GM18858 (cell line): ENCODE measurements around the gene SYT1.
A peak's percentile ranks its signal among the peaks of the same experiment; 100 is the strongest.

Source experiments
- ATAC-seq: cut with Tn5 transposase; IDR thresholded peaks from one replicate; pipeline ENCODE4 v1.9.1; 2021; ENCODE audit not compliant: unreplicated experiment

SYT1 gene

GRCh38 chr12:79053394-79053793, 188.8 kb downstream of the SYT1 start:
- ATAC-seq: no peak

GRCh38 chr12:79055926-79056674, 191.5 kb downstream of the SYT1 start:
- ATAC-seq: no peak

- peak; percentile 36 for ATAC-seq
Measured at GRCh38 chr12:79056775-79057174, 192.2 kb downstream of the SYT1 start.

GRCh38 chr12:79057540-79057939, 193.0 kb downstream of the SYT1 start:
- no peak for ATAC-seq

- ATAC-seq: peak; percentile 31
Measured at GRCh38 chr12:79058342-79058741, 193.8 kb downstream of the SYT1 start.

- no peak for ATAC-seq
Measured at GRCh38 chr12:79059557-79059956, 195.0 kb downstream of the SYT1 start.

- ATAC-seq: no peak
Measured at GRCh38 chr12:79063258-79063657, 198.7 kb downstream of the SYT1 start.

GRCh38 chr12:79067977-79068376, 203.4 kb downstream of the SYT1 start:
- ATAC-seq: no peak

GRCh38 chr12:79069009-79069408, 204.4 kb downstream of the SYT1 start:
- ATAC-seq: peak; percentile 96

GRCh38 chr12:79071498-79071897, 206.9 kb downstream of the SYT1 start:
- peak; percentile 29 for ATAC-seq

- ATAC-seq: no peak
Measured at GRCh38 chr12:79073506-79073905, 208.9 kb downstream of the SYT1 start.

- ATAC-seq: no peak
Measured at GRCh38 chr12:79082595-79082994, 218.0 kb downstream of the SYT1 start.

- no peak for ATAC-seq
Measured at GRCh38 chr12:79083181-79083580, 218.6 kb downstream of the SYT1 start.

GRCh38 chr12:79085106-79085682, 220.6 kb downstream of the SYT1 start:
- no peak for ATAC-seq

- ATAC-seq: no peak
Measured at GRCh38 chr12:79086541-79087296, 222.1 kb downstream of the SYT1 start.

GRCh38 chr12:79098530-79098929, 234.0 kb downstream of the SYT1 start:
- ATAC-seq: no peak

- no peak for ATAC-seq
Measured at GRCh38 chr12:79108962-79109361, 244.4 kb downstream of the SYT1 start.

GRCh38 chr12:79114896-79115295, 250.3 kb downstream of the SYT1 start:
- no peak for ATAC-seq

GRCh38 chr12:79115743-79116142, 251.2 kb downstream of the SYT1 start:
- ATAC-seq: no peak

GRCh38 chr12:79119796-79120195, 255.2 kb downstream of the SYT1 start:
- ATAC-seq: no peak

- no peak for ATAC-seq
Measured at GRCh38 chr12:79121486-79121885, 256.9 kb downstream of the SYT1 start.

- no peak for ATAC-seq
Measured at GRCh38 chr12:79124385-79124784, 259.8 kb downstream of the SYT1 start.
